Testis (tissue), 3 donors: ENCODE data around the gene C1QTNF8. TPM values are rescaled to one million over a fixed set of nuclear protein-coding genes. Genes with fewer than 3 reads are reported as not detected.

Experiments
- DNase-seq: peaks from one replicate; pipeline ENCODE4 v3.0.0-alpha.2; 2019
- H3K27ac ChIP-seq, 2 donors: fragments of 200-600 bp; sonication (generic); one replicate each; pipeline ENCODE4 v1.5.1; 2019
- H3K27me3 ChIP-seq: fragments of 200-600 bp; sonication (generic); one replicate; pipeline ENCODE4 v1.5.1; 2019
- H3K36me3 ChIP-seq: fragments of 200-600 bp; sonication (generic); one replicate; pipeline ENCODE4 v1.5.1; 2017; ENCODE audit warnings: low read depth; ENCODE audit errors: missing control alignments
- H3K4me1 ChIP-seq: fragments of 200-600 bp; sonication (generic); one replicate; pipeline ENCODE4 v1.5.1; 2019
- H3K4me3 ChIP-seq, 2 donors: fragments of 200-600 bp; sonication (generic); one replicate each; pipeline ENCODE4 v1.5.1; 2017 to 2019
- H3K9me3 ChIP-seq: fragments of 200-600 bp; sonication (generic); one replicate; pipeline ENCODE4 v1.5.1; 2017
- POLR2A ChIP-seq: fragments of 450-650 bp; IDR thresholded peaks from one replicate; pipeline ENCODE4 v1.6.1; 2017; ENCODE audit warnings: antibody characterized with exemption, mild to moderate bottlenecking, moderate library complexity
- whole genome bisulfite sequencing, 2 donors: methylation state at CpG; one replicate each; pipeline ENCODE4 v1.1.5; 2018; 5-methylcytosine and 5-hydroxymethylcytosine counted together
- intact Hi-C: fragments of 100-400 bp; cut with DNase I; formaldehyde crosslinking; loops from one replicate; pipeline ENCODE4 v1.15.1; 2023; ENCODE audit warnings: low total_unique reads
- polyA plus RNA-seq: library from polyadenylated mRNA; stranded (reverse); fragments of 350-450 nt; fragmentation: Illumina TruSeq; extraction: RNeasy Lipid Tissue Mini Kit (QIAGEN cat#74804); gene quantifications from one replicate; pipeline ENCODE4 v1.2.3, GENCODE V29; 2014; ENCODE audit warnings: low read depth, low replicate concordance; ENCODE audit not compliant: insufficient read depth
- total RNA-seq, 2 donors: library from RNA; depleted of rRNA; stranded (reverse); fragments of >200 nt; gene quantifications; one replicate each; pipeline ENCODE4 v1.2.3, GENCODE V29; 2016
- TF ChIP-seq, protein P1 (sequence below), 3 experiments: fragments of 450-650 bp in 2 of 3; fragments of 200-600 bp in 1 of 3; sonication (generic) in 1 of 3; IDR thresholded peaks; one replicate each; pipeline ENCODE4 v1.5.1; 2016 to 2019; ENCODE audit warnings: antibody characterized with exemption in 3 of 3, mild to moderate bottlenecking in 2 of 3, moderate library complexity in 1 of 3

C1QTNF8 gene
- total and polyA plus RNA-seq, 3 donors from 2014 or later: 1.3 to 2.7 TPM; not detected in 1

DNA sequence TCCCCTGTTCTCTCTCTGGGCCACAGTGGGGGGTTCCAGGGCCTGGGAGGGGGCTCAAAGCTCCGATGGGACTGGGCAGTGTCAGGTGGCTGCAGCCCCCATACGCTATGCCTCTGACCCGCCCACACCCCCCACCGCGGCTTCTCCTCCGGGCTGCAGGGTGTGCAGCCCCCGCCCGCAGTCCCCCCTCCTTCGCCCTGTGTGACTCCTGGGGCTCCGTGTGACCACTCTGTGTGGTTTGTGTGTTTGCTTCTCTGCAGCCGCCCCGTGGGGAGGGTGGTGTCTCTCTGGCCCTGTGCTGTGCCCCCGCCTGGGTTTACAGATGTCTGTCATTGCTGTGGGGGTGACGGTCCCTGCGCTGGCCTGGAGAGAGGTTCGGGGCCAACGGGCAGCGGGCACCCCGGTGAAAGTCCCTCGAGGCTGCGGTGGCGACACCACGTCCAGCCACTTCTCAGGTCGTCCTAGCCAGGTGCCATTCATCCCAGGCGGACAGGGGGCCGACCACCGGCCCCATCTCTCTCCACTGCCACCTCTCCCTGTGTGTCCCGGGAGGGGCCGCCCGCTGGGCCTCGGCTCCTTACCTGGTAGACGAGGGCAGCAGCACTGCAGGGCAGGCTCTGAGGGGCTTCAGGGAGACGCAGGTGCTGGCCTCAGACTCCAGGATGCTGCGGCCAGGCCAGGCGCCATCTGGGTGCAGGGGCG is 18.0 kb downstream of the C1QTNF8 start:
- peaks cover 11% of the 10 kb centered on the region for H3K4me1 ChIP-seq
- no peak for DNase-seq
- no peak overlapping the region for H3K27ac ChIP-seq
- TF ChIP-seq, protein P1, sequence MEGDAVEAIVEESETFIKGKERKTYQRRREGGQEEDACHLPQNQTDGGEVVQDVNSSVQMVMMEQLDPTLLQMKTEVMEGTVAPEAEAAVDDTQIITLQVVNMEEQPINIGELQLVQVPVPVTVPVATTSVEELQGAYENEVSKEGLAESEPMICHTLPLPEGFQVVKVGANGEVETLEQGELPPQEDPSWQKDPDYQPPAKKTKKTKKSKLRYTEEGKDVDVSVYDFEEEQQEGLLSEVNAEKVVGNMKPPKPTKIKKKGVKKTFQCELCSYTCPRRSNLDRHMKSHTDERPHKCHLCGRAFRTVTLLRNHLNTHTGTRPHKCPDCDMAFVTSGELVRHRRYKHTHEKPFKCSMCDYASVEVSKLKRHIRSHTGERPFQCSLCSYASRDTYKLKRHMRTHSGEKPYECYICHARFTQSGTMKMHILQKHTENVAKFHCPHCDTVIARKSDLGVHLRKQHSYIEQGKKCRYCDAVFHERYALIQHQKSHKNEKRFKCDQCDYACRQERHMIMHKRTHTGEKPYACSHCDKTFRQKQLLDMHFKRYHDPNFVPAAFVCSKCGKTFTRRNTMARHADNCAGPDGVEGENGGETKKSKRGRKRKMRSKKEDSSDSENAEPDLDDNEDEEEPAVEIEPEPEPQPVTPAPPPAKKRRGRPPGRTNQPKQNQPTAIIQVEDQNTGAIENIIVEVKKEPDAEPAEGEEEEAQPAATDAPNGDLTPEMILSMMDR (IDR thresholded peaks at IDR 0.05): no peak
- no peak for TF ChIP-seq POLR2A
- no peak overlapping the region for H3K4me3 ChIP-seq
- intact Hi-C loops: no loop called here
- WGBS, 2 donors: 62 to 77% methylated on average over 9 to 36 of the region's 36 CpGs
- no peaks in the 10 kb centered on the region for H3K36me3 ChIP-seq
- no peaks in the 10 kb centered on the region for H3K27me3 ChIP-seq
- no peaks in the 10 kb centered on the region for H3K9me3 ChIP-seq

DNA sequence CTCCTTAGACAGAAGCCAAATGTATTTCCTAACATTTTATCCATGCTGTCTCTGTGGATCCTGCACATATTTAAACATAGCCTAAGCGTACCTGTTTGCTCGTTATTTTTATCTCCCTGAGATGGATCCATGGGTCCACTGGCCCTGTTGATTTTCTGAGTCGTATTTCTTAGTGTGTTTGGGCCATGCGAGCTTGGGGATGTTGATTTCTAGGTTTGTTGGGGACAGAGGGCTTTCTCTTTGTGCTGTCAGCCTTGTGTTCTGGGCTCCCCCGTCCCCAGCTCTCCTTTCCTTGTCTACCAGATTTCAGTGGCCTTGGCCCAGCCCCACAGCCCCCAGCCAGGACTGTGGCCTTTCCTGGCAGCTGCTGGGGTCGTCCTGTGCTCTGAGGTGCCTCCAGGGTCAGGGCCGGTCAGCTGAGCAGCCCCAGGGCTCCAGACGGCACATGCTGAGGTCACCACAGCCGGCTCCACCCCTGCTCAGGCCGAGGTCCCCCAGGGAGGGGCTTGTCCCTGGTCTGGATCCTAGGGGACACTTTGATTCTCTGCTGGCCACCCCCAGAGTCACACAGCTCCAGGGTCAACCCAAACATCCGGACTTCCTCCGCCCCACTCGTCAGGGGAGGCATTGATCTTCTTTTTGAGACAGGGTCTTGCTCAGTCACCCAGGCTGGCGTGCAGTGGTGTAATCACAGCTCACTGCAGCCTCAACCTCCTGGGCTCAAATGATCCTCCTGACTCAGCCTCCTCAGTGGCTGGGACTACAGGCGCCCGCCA is 19.1 kb downstream of the C1QTNF8 start:
- intact Hi-C loops: no loop called here
- Histone ChIP-seq H3K36me3 (no peaks in the 10 kb centered on the region), H3K27me3 (no peaks in the 10 kb centered on the region), H3K4me3 (no peak overlapping the region), H3K4me1 (peaks cover 11% of the 10 kb centered on the region), H3K9me3 (no peaks in the 10 kb centered on the region), H3K27ac (no peak overlapping the region)
- 39 to 63% methylated on average over 11 to 16 of the region's 16 CpGs for WGBS, 2 donors
- no peak for DNase-seq
- TF ChIP-seq POLR2A: no peak
- TF ChIP-seq, protein P1 (IDR thresholded peaks at IDR 0.05): no peak

DNA sequence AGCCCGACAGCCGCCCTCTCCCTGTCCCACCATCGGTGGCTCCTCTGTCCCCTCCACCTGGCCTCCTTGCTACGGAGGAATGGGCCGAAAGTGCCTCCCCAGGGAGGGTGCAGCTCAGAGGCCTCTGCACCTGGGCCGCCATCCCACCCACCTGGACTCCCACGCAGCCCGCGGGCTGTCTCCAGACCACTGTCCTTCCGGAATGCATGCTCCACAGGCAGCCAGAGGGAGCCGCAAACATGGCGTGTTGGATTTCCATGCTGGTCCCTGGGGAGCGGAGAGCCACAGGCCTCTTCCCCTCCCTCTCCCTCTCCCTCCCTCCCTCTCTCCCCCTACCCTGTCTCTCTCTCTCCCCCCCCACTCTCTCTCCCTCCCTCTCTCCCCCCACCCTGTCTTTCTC is 20.5 kb downstream of the C1QTNF8 start:
- TF ChIP-seq, protein P1 (IDR thresholded peaks at IDR 0.05): no peak
- TF ChIP-seq POLR2A: no peak
- H3K4me3 ChIP-seq: no peak overlapping the region
- intact Hi-C loops: no loop called here
- no peaks in the 10 kb centered on the region for H3K36me3 ChIP-seq
- H3K27ac ChIP-seq: no peak overlapping the region
- H3K9me3 ChIP-seq: no peaks in the 10 kb centered on the region
- H3K4me1 ChIP-seq: peaks cover 6% of the 10 kb centered on the region
- no peaks in the 10 kb centered on the region for H3K27me3 ChIP-seq
- WGBS, 2 donors: 75 to 81% methylated on average over 13 of the region's 13 CpGs
- no peak for DNase-seq

DNA sequence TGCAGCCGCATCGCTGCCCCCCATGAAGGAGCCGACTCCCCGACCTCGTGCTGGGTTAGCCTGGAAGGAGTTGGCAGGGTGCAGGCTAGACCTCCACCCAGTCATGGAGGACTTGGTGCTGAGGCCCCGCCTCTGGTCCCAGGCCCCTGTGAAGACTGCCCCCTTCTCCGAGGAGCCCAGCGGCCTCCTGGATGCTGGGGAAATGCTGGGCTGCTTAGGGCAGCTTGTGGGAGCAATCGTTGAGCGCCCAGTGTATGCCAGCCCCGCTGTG is 21.7 kb downstream of the C1QTNF8 start:
- intact Hi-C loops: no loop called here
- 67 to 82% methylated on average over 2 to 11 of the region's 11 CpGs for WGBS, 2 donors
- Histone ChIP-seq H3K4me1 (peaks cover 6% of the 10 kb centered on the region), H3K27me3 (no peaks in the 10 kb centered on the region), H3K36me3 (no peaks in the 10 kb centered on the region), H3K27ac (no peak overlapping the region), H3K9me3 (no peaks in the 10 kb centered on the region), H3K4me3 (no peak overlapping the region)
- TF ChIP-seq, protein P1 (IDR thresholded peaks at IDR 0.05): no peak
- no peak for TF ChIP-seq POLR2A
- DNase-seq: no peak
